Heart left ventricle (tissue), 16 donors: Measurements from ENCODE around the gene PRDM15. TPM values are rescaled to one million over a fixed set of nuclear protein-coding genes. Genes with fewer than 3 reads are reported as not detected.

ENCODE experiments used
- ATAC-seq, 4 donors: fragments of 200-7000 bp; cut with Tn5 transposase; one replicate each; pipeline ENCODE4 v1.9.1; 2020 to 2022; ENCODE audit warnings: moderate library complexity in 4 of 4, mild to moderate bottlenecking in 3 of 4, moderate number of reproducible peaks in 1 of 4
- DNase-seq, 5 donors: peaks; one replicate each; pipeline ENCODE4 v3.0.0-alpha.2; 2020
- H3K27ac ChIP-seq, 12 donors: fragments of 200-600 bp; sonication (generic) in 4 of 12; one replicate each; pipeline versions ENCODE4 v1.5.0 to v1.8.0; 2016 to 2022; ENCODE audit warnings: mild to moderate bottlenecking in 2 of 12
- H3K27me3 ChIP-seq, 9 donors: fragments of 200-600 bp; sonication (generic) in 2 of 9; one replicate each; pipeline versions ENCODE4 v1.5.1 to v1.8.0; 2016 to 2022; ENCODE audit warnings: mild to moderate bottlenecking in 3 of 9
- H3K36me3 ChIP-seq, 9 donors: fragments of 200-600 bp; sonication (generic) in 2 of 9; one replicate each; pipeline versions ENCODE4 v1.5.0 to v1.8.0; 2018 to 2022; ENCODE audit warnings: mild to moderate bottlenecking in 2 of 9
- H3K4me1 ChIP-seq, 12 donors: fragments of 200-600 bp; sonication (generic) in 4 of 12; one replicate each; pipeline versions ENCODE4 v1.5.0 to v1.8.0; 2016 to 2022; ENCODE audit warnings: mild to moderate bottlenecking in 3 of 12
- H3K4me3 ChIP-seq, 12 donors: fragments of 200-600 bp; sonication (generic) in 4 of 12; one replicate each; pipeline versions ENCODE4 v1.5.0 to v1.8.0; 2017 to 2022; ENCODE audit warnings: mild to moderate bottlenecking in 9 of 12, moderate library complexity in 4 of 12
- H3K9me3 ChIP-seq, 12 donors: fragments of 200-600 bp; sonication (generic) in 4 of 12; one replicate each; pipeline versions ENCODE4 v1.5.0 to v1.8.0; 2016 to 2022; ENCODE audit warnings: mild to moderate bottlenecking in 1 of 12
- POLR2A ChIP-seq, 2 donors: fragments of 450-650 bp; IDR thresholded peaks; one replicate each; pipeline ENCODE4 v1.6.1; 2017; ENCODE audit warnings: antibody characterized with exemption in 2 of 2, mild to moderate bottlenecking in 2 of 2, moderate library complexity in 2 of 2
- WGBS, 4 donors: extraction: QIAGEN DNeasy Blood & Tissue Kit in 2 of 4; methylation state at CpG; one replicate each; pipeline versions ENCODE4 v1.1.5 to v1.1.7; 2013 to 2018; 5-methylcytosine and 5-hydroxymethylcytosine counted together
- intact Hi-C, 10 donors: fragments of 100-400 bp; cut with DNase I; formaldehyde crosslinking; loops; one replicate each; pipeline versions ENCODE4 v1.11.1 to v1.14.2; 2022
- polyA plus RNA-seq, 2 donors: library from polyadenylated mRNA; stranded (reverse); fragments of 200-250 nt; gene quantifications; one replicate each; pipeline ENCODE4 v1.2.3, GENCODE V29; 2013
- total RNA-seq, 9 donors: library from RNA; depleted of rRNA in 2 of 9; stranded (reverse); fragments of >200 nt in 2 of 9; fragmentation: NEBNext Ultra II Directional in 3 of 9; extraction: Animal tissue kit (Norgen Biotek cat#: 25700) in 3 of 9; gene quantifications; one replicate each; pipeline versions ENCODE4 v1.1.0 to v1.2.4, GENCODE V29; 2016 to 2023
- TF ChIP-seq, protein P1 (sequence below), 12 donors: fragments of 200-600 bp; sonication (generic) in 4 of 12; IDR thresholded peaks; one replicate each; pipeline versions ENCODE4 v1.5.0 to v1.8.0; 2018 to 2022; ENCODE audit warnings: antibody characterized with exemption in 12 of 12, mild to moderate bottlenecking in 5 of 12
- donor health status: ischemic (EF 13 %, LVEDD 7.1; RV severe dilation, severe dysfunction).
- donor health status: healthy with polysubstance abuse.
- donor health status: DM: no; HTN: yes; CAD: no.
- donor health status: DM: no; HTN: no; CAD: no.
- donor health status: ischemic (EF 25% LVEDD 6.9; RV normal size, moderate dysfunction).
- donor health status: ischemic (EF 25% LVEDD 5.7; RV mildly dilated, moderate dysfunction).
- donor health status: healthy.
- donor health status: DM: yes; HTN: yes; CAD: no.
- donor health status: ischemic (EF 35%, LVEDD 5.7; RV mildly dilated, moderate dysfunction).
- donor health status: nonischemic (EF 11% LVEDD 7.7; RV severe dilation, severe dysfunction).
- donor health status: DM: yes; HTN: yes; CAD: no.
- donor health status: PGD.
- donor health status: ischemic (EF 29% LVEDD 5.4; RV normal size, mild dysfunction).
- donor health status: nonischemic (EF 23%, LVEDD 6.1; RV moderate dilation, normal function).

The PRDM15 gene
- total and polyA plus RNA-seq, 11 donors: 2.1 to 6.3 (median 2.7) TPM

DNA sequence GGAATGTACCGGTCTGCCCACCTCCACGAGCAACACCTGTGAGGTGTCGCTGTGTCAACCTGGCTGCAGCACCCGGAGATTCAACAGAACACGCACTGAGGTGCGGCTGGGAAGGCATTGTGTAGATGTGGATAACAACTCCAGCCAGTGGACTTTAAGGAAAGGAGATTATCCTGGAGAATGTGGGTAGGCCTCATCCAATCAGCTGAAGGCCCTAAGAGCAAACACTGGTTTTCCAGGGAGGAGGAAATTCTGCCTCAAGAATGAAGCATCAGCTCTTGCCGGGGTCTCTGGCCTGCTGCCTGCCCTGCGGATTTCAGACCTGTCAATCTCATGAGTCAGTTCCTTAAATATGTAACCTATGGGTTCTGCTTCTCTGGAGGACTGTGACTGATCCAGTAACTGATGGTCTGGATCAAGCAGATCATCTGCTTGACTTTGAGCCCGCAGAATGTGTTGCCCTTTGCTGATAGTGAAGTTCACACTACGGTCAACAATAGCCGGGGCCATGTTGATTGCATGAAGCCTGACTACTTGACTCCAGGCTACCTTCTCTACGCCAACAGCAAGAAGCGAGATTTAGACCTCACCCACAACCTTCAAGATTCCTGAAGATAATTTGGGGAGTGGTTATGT, 15.9 kb upstream of the PRDM15 start:
- H3K27me3 ChIP-seq: no peaks in the 10 kb centered on the region
- H3K4me1 ChIP-seq: peaks cover 0 to 11% (median 0%) of the 10 kb centered on the region in 12 donors
- ATAC-seq (no peak), DNase-seq (no peak)
- TF ChIP-seq, protein P1, sequence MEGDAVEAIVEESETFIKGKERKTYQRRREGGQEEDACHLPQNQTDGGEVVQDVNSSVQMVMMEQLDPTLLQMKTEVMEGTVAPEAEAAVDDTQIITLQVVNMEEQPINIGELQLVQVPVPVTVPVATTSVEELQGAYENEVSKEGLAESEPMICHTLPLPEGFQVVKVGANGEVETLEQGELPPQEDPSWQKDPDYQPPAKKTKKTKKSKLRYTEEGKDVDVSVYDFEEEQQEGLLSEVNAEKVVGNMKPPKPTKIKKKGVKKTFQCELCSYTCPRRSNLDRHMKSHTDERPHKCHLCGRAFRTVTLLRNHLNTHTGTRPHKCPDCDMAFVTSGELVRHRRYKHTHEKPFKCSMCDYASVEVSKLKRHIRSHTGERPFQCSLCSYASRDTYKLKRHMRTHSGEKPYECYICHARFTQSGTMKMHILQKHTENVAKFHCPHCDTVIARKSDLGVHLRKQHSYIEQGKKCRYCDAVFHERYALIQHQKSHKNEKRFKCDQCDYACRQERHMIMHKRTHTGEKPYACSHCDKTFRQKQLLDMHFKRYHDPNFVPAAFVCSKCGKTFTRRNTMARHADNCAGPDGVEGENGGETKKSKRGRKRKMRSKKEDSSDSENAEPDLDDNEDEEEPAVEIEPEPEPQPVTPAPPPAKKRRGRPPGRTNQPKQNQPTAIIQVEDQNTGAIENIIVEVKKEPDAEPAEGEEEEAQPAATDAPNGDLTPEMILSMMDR (IDR thresholded peaks at IDR 0.05): no peak
- TF ChIP-seq POLR2A (IDR thresholded peaks at IDR 0.05): no peak
- no peak overlapping the region for H3K4me3 ChIP-seq
- 76 to 89% (median 82%) methylated on average over 13 of the region's 13 CpGs for WGBS, 4 donors
- no peak overlapping the region for H3K27ac ChIP-seq
- H3K9me3 ChIP-seq: no peaks in the 10 kb centered on the region
- intact Hi-C loops: no loop called here
- H3K36me3 ChIP-seq: peaks cover 3 to 54% (median 24%) of the 10 kb centered on the region in 9 donors

DNA sequence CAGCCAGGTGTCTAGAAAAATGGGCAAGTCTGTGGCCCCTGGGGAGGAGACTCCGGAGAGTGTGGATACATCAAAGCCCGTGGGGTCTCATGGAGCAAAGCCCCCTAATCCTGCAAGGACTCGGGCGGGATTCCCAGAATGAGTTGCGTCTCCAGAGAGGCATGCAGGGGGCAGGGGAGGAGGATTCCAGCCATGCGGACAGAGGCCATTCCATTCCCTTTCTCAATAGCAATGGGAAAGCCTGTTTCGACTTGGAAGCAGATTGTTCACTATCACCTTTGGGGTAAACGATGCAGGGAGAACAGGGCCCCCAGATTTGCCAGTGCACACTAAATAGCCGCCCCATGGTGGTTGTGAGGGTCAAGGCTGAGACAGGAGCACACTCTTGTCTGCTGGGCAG, 15.4 kb upstream of the PRDM15 start:
- DNase-seq: no peak
- TF ChIP-seq POLR2A (IDR thresholded peaks at IDR 0.05): no peak
- TF ChIP-seq, protein P1 (IDR thresholded peaks at IDR 0.05): no peak
- Histone ChIP-seq H3K27ac (no peak overlapping the region), H3K36me3 (peaks cover 3 to 49% (median 21%) of the 10 kb centered on the region in 9 donors), H3K4me3 (no peak overlapping the region), H3K27me3 (no peaks in the 10 kb centered on the region), H3K9me3 (no peaks in the 10 kb centered on the region), H3K4me1 (peaks cover 0 to 11% (median 0%) of the 10 kb centered on the region in 12 donors)
- 91 to 95% (median 92%) methylated on average over 9 of the region's 9 CpGs for WGBS, 4 donors
- intact Hi-C loops: no loop called here
- no peak for ATAC-seq

DNA sequence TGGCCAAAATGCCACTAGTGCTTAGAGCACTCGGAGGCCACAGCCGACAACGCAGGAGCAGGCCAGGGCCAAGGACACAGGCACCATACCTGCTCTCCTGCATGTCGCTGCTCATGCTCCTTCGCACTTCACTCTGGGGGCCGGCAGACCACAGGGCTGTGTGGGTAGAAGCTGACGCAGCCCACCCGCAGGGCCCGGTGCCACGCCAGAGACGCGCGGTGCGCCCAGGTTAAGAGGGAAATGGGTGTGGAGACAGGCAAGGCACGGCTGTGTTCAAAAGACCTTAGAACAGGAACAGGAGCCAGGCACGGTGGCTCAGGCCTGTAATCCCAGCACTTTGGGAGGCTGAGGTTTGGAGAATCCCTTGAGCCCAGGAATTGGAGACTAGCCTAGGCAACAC, 13.6 kb upstream of the PRDM15 start:
- no peak for ATAC-seq
- Histone ChIP-seq H3K4me3 (no peak overlapping the region), H3K9me3 (no peaks in the 10 kb centered on the region), H3K27ac (no peak overlapping the region), H3K27me3 (no peaks in the 10 kb centered on the region), H3K36me3 (peaks cover 0 to 41% (median 8%) of the 10 kb centered on the region in 9 donors), H3K4me1 (peaks cover 0 to 11% (median 0%) of the 10 kb centered on the region in 12 donors)
- TF ChIP-seq, protein P1 (IDR thresholded peaks at IDR 0.05): no peak
- no peak for TF ChIP-seq POLR2A (IDR thresholded peaks at IDR 0.05)
- WGBS, 4 donors: 93 to 96% (median 95%) methylated on average over 16 of the region's 16 CpGs
- intact Hi-C loops: no loop called here
- no peak for DNase-seq

GRCh38 chr21:41891132-41891531, 12.0 kb upstream of the PRDM15 start:
- DNase-seq (no peak), ATAC-seq (no peak)
- no peaks in the 10 kb centered on the region for H3K9me3 ChIP-seq
- H3K27me3 ChIP-seq: no peaks in the 10 kb centered on the region
- intact Hi-C loops: no loop called here
- TF ChIP-seq, protein P1 (IDR thresholded peaks at IDR 0.05): no peak
- TF ChIP-seq POLR2A (IDR thresholded peaks at IDR 0.05): no peak
- no peak overlapping the region for H3K4me3 ChIP-seq
- peaks cover 0 to 43% (median 8%) of the 10 kb centered on the region in 9 donors for H3K36me3 ChIP-seq
- H3K4me1 ChIP-seq: peaks cover 0 to 9% (median 0%) of the 10 kb centered on the region in 12 donors
- 85 to 91% (median 89%) methylated on average over 5 of the region's 5 CpGs for WGBS, 4 donors
- no peak overlapping the region for H3K27ac ChIP-seq
